NCI-H82 treated with DMSO at 0.1 percent for 48 hours (cell line): ENCODE data around the gene CXCL1.

Source experiments
- DNase-seq: peaks from one replicate; lab custom pipeline; 2025; ENCODE audit not compliant: unreplicated experiment; lab: John Stamatoyannopoulos, UW

The CXCL1 gene

DNA sequence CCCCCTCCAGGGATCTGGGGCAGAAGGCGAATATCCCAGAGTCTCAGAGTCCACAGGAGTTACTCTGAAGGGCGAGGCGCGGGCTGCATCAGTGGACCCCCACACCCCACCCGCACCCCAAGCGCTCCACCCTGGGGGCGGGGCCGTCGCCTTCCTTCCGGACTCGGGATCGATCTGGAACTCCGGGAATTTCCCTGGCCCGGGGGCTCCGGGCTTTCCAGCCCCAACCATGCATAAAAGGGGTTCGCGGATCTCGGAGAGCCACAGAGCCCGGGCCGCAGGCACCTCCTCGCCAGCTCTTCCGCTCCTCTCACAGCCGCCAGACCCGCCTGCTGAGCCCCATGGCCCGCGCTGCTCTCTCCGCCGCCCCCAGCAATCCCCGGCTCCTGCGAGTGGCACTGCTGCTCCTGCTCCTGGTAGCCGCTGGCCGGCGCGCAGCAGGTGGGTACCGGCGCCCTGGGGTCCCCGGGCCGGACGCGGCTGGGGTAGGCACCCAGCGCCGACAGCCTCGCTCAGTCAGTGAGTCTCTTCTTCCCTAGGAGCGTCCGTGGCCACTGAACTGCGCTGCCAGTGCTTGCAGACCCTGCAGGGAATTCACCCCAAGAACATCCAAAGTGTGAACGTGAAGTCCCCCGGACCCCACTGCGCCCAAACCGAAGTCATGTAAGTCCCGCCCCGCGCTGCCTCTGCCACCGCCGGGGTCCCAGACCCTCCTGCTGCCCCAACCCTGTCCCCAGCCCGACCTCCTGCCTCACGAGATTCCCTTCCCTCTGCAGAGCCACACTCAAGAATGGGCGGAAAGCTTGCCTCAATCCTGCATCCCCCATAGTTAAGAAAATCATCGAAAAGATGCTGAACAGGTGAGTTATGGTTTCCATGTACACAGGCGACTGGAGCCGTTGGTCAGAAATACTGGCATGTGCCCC lies at the start of gene CXCL1:
Gene CXCL1 (plus strand): TSS at position 264 of the 926 bp plus-strand sequence. CDS start 78 bp downstream, at position 342.
- DNase-seq: no peak

DNA sequence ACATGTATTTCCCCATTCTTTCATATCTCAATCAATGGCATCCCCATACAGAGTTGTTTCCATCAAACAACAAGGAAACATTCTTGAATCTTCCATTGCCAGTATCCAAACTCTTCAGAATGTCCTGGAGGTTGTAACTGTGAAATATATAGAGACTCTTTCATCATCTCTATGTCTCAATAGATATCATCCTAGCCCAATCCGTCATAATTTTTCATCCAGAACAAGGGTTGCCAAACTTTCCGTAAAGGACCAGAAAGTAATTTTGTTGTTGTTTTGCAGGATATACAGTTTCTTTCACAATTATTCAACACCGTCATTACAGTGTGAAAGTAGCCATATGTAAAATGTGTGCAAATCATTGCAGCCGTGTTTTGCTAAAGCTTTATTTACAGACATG lies 47.9 kb upstream of the CXCL1 start:
- DNase-seq: no peak

DNA sequence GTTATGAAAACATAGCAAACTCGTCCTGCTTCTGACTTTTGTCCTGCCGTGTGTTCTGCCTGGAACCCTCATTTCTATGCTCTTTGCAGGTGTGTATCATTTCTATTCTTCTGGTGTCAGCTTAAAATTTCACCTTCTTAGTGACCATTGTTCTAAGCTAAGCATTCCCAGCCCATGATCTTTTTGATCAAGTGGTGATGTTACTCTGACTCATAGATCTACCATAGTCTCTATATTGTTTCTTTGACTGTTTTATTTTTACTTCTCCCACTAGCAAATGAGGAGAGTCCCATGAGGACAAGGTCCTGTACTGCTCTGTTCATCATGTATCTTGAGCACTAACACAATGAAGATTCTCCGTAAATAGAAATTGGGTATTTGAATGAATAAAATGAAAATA lies 46.8 kb upstream of the CXCL1 start:
- DNase-seq: no peak

DNA sequence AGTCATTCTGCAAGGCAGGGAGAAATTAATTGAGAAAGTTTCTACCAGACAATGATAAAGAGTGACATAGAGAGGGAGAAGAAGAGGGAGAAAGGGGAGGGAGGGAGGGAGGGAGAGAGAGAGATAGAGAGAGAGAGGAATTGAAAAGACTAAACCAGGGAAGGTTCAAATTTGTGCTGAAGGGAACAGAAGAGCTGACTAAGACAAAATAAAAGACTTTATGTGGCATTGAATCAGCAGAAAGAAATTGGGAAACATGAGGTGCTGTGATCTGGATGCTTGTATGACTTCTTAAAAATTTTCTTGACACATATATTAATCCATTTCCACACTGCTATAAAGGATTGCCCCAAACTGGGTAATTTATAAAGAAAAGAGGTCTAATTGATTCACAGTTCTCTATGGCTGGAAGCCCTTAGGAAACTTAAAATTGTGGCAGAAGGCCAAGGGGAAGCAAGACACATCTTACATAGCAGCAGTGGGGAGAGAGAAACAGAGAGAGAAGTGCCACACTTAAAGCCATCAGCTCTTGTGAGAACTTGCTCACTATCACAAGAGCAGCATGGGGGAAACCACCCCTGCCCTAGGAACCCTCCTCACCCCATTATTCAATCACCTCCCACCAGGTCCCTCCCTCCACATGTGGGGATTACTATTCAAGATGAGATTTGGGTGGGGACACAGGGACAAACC lies 46.2 kb upstream of the CXCL1 start:
- DNase-seq: no peak

DNA sequence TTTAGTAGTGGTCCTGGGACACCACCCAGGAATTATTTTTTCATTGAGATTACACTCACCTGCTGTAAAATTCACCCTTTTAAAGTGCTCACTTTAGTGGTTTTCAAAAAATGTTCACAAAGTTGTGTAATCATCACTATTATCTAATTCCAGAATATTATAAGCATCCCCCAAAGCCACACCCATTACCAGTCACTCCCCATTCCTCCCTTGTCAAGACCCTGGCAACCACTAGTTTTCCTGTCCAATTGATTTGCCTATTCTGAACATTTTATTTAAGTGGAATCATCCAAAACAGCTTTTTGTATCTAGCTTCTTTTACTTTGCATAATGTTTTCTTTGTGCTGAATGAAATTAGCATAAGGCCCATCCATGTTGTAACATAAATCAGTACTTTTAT lies 45.4 kb upstream of the CXCL1 start:
- DNase-seq: no peak

DNA sequence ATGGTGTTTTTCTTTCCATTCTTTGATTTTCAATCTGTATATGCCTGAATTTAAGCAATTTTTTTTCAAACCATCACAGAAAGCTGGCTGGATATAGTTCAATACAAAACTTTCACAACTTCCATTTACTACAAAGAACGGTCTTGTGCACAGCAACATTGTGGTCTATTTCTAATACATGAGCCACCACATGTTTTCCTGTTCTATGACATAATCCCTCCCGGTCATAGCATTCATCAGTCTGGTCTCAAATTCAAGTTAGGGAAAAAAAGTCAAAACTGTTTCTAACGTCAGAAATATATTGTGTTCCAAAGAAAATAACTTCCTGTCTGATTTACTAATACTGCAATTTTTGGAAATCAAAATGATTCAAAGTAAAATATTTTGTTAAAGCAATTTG lies 40.2 kb upstream of the CXCL1 start:
- no peak for DNase-seq

DNA sequence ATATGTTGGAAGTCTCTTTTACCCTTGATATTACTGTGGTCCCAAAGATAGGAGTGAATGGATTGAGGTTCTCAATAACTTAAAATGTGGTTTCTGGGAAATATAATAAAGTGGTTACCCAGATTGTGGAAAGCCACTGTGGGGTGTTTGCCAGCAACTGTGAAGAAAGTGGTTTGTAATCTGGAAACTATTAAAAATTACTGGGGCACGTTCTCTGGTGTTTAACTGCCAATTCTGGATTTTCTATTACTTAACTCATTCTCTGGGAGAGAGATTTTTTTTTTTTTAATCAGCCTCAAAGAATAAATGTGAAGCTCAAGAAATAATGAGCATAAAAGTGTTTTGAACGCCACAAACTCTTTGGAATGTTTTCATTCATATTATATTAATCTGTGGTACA lies 37.6 kb upstream of the CXCL1 start:
- DNase-seq: no peak

DNA sequence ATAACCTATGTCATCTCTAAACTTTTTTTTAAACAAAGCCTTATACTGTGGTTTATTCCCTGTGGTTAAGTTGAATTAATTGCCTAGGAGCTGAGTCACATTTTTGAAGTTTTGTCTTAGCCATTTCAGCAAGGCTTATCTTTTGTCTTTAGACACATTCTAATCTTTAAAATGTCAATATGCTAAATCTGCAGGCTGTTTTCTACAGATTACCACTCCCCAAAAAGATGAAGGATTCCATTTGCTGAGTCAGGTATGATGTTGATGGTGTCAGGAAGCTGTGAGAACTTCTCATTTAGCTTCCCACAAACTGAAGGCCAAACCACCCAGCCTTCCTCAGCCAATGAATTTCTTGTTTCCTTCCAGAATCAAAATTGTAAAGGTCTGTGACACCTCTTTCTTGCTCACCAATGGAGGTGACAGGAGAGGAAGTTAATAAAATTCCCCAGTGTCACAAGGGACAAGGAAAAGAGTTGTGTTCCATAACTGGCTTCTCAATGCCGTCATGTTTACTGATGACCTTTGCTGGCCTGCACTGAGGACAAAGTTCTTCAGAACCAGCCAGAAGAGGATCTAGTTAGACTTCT lies 36.4 kb upstream of the CXCL1 start:
- no peak for DNase-seq

DNA sequence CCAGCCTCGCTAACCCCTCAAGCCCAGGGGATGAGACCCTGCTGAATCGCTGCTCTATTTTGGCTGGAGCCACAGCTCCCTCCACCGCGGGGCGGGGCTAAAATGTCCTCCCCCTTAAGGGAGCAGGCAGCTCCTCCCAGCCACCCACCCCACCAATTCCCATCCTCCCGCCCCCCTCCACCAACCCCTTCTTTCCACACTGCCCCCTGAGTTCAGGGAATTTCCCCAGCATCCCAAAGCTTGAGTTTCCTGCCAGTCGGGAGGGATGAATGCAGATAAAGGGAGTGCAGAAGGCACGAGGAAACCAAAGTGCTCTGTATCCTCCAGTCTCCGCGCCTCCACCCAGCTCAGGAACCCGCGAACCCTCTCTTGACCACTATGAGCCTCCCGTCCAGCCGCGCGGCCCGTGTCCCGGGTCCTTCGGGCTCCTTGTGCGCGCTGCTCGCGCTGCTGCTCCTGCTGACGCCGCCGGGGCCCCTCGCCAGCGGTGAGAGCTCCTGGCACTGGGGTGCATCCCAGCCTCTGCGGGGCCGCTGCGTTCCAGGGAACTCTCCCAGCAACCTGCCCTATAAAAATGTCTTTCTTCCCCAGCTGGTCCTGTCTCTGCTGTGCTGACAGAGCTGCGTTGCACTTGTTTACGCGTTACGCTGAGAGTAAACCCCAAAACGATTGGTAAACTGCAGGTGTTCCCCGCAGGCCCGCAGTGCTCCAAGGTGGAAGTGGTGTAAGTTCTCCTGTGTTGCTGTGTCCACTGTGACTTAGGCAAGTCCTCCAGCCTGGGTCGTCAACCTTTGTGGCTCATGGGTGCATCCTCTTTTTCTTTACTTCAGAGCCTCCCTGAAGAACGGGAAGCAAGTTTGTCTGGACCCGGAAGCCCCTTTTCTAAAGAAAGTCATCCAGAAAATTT lies 32.6 kb upstream of the CXCL1 start, which contains the start of gene CXCL6:
Gene CXCL6 (plus strand): TSS at position 306 of the 907 bp plus-strand sequence. CDS start 73 bp downstream, at position 379.
- DNase-seq: no peak

DNA sequence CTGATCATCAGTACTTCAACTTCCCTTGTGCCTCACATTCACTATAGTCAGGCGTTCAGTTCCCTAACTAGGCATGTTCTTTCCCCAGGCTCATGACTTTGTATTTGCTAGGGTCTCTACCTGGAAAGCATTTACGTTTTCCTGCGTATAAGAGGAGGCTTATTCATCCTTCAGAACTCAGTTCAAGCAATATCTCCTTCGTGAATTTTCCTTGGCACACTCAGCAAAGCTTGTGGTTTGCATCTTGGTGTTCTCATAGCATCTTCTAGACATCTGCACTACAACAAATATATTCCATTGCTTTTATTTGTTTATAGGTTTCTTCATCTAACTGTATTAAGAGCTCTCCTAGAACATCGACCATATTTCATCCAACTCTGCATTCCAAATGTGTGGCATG lies 30.1 kb upstream of the CXCL1 start:
- DNase-seq: no peak

DNA sequence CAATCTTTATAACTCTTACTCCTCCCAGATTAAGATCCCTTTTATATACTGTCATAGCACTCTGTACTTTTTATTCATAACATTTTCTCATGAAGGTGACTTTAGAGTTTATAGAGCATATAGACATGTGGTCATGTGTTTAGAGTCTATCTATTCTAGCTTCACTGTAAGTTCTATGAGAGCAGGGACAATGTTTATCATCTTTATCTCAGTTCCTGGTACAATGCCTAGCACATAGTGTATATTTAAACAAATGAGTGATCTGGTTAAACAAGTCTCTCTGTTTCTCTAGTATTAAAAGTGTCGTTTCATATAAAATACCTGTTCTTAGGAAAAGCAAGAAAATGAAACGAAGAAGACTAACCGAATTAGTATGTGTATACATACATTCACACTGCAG lies 29.5 kb upstream of the CXCL1 start:
- no peak for DNase-seq

DNA sequence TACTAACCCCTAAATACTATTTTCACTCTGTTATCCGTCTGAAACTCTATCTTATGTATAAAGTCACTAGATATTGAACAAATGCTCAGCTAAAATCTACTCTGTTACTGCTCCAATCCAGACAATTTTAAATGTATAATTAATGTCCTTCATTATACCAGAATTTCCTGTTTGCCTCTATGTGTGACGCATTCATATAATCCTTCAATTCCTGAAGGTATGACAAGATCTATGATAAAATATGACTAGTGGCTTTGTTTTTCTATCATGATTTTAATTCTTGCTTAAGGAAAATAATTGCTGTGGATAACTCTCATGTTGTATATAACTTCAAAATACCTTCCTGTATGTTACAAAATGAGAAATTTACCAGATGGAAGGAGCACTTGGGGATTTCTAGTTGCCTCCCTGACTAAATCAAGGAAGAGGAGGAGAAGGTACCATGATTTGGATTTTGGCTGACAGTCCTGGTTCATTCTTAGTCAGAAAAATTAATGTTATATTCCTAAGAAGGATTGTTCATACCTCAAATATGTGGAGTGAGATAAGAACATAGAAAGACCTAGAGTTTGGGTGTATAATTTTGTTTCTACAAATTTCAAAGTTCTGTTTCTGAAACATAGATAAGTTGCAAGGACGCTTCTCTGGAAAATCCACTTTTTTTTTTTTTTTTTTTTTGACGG lies 27.8 kb upstream of the CXCL1 start:
- no peak for DNase-seq

DNA sequence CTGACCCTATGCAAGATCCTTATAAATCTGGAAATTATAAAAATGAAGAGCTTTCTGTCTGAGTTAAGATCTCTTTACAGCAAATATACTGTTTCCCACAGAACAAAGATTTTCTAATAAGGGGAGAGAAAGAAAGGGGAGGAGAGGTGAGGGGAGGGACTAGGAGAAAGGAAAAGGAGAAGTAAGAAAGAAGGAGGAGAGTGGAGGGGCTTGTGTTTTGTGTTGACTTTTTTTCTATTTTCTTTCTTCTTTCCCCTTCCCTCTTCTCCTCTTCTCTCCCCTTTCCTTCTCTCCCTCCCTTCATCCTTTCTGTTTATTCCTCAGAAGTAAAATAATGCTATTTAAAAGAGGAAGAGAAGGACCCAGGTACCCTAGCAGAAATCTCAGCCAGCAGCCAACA lies 26.5 kb upstream of the CXCL1 start:
- no peak for DNase-seq

DNA sequence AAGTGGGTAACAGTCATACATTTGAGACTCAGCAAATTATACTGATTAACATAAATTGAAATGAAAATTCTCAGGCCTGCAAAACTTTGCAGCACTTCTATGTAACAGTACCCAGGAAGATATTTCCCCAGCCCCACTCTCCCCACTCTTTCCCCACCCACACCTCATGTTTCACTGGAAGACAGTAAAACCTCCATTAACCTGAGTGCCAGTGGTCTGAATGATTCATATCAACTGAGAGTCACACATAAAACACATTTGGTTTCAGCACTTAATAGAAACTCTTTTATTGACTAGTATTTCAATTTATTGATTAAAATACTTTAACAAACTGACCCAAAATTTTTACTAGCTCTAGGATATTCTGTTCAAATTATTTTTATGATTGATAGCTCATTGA lies 25.8 kb upstream of the CXCL1 start:
- no peak for DNase-seq

DNA sequence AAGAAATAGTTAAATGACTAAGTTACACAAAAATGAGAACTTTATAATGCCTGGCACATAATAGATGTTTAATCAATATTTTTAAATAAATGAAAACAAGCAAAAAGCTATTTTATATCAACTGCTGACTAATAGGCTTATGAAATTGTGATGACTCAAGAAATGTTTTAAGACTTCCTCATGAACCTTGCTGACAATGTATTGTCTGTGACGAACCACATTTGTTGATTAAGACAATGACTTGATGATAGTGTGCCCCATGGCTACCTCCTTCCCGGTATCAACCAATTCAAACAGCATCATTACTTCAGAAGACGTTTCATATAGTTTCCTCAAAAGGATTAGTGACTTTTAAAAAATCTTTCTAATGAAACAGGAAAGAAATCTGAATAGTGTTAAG lies 24.8 kb upstream of the CXCL1 start:
- no peak for DNase-seq

DNA sequence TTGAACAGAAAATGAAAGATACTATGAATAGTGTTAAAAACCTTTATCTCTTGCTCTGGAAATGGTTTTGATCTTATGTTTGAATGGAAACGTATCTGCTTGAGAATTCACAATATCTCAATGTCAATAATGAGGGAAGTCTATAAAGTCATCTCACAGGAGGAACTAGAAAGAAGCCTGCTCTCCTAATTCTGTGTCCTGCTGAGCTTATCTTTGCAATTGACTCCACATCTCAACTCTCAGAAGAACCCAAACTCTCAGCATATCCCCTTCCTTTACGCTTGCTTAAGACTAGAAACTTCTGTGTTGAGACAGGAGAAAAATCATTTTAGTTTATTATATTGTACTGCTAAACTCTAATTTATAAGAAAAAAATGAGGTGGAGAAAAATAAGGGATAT lies 24.4 kb upstream of the CXCL1 start:
- DNase-seq: no peak

DNA sequence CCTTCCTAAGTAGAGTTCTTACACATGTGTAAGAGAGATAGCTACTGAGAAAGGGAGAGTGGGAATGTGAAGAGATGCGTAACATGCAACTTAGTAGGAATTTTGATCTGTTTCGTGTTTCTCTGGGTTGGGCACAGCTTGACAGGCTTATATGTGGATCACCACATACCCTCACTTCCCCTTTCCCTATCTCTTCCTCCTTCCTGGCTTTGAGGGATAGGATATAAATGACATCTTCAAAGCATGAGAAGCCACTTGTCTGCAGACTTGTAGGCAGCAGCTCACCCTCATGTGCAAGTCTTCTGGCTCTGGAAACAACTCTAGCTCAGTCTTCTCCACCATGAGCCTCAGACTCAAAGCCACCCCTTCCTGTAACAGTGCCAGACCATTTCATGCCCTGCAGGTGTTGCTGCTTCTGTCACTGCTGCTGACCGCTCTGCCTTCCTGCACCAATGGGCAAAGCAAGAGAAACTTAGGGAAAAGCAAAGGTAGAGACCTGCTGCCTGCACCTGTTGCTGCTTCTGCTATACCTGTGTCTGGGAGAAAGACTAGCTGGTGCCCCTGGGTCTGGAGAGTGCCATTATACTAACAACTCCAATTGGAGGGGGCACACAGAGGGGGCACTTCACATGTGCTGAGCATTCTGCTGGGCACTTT lies 21.5 kb upstream of the CXCL1 start:
- no peak for DNase-seq

DNA sequence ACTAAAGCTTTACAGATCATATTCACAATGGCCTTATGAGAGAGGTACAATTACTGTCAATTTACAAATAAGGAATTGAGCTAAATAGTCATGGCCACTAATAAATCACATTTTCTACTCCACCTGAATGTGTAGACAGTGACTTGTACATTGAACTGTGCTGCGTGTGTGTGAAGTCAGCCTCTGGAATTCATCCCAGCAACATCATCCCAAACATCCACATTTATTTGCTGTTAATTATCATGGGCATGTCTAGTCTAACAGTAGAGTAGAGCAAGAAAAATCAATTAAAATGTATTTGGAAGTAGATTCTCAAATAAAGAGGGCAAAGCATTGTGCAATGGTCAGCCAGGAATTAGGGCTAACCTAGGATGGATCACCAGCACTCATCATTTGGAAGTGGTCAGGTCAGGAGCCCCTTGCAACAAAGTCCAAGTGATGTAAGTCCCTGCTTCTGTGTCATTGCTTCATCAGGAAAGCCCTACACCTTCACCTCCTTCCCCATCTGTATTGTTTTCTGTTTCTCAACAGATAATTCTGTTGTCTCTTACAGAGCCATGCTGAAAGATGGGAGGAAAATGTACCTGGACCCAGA lies 20.9 kb upstream of the CXCL1 start:
- DNase-seq: no peak

DNA sequence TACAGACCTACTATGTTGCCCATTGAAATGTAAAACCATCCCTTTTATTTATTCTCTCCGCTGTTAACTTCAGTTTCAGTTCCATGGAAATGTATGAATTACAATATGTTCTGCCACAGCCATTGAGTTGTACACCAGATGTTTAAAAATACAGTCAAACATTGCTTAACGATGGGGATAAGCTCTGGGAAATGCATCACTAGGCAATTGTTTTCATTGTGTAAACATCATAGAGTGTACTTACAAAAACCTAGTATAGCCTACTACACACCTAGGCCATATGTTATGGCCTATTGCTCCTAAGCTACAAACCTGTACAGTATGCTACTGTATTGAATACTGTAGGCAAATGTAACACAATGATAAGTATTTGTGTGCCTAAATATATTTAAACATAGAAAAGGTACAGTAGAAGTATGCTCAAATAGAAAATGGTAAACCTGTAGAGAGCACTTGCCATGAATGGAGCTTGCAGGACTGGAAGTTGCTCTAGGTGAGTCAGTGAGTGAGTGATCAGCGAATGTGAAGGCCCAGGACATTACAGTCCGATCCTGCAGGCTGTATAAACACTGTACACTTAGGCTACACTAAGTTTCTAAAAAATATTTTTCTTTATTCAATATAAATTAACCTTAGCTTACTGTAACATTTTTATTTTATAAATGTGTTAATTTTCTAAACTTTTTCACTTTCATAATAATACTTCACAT lies 18.8 kb upstream of the CXCL1 start:
- DNase-seq: no peak
